K562 (cell line): ENCODE results near the gene DPY30. TPM values are rescaled to one million over a fixed set of nuclear protein-coding genes. Genes with fewer than 3 reads are reported as not detected.

Source experiments
- BRD4 ChIP-seq: fragments of 200-600 bp; sonication (generic); IDR thresholded peaks from 2 replicates; pipeline ENCODE4 v1.6.1; 2017; ENCODE audit warnings: inconsistent platforms
- CEBPB ChIP-seq: fragments of 450-650 bp; IDR thresholded peaks from 2 replicates; pipeline ENCODE4 v1.6.1; 2016; ENCODE audit warnings: missing genetic modification characterization, missing compliant biosample characterization
- DACH1 ChIP-seq: fragments of 450-650 bp; IDR thresholded peaks from 2 replicates; pipeline ENCODE4 v1.6.1; 2018; ENCODE audit not compliant: partially characterized antibody
- DIDO1 ChIP-seq: fragments of 450-650 bp; IDR thresholded peaks from 2 replicates; pipeline ENCODE4 v1.6.1; 2016; ENCODE audit warnings: low read depth, missing biosample characterization, missing genetic modification characterization
- DNMT1 ChIP-seq: fragments of 450-650 bp; IDR thresholded peaks from 2 replicates; pipeline ENCODE4 v1.6.1; 2016; ENCODE audit warnings: antibody characterized with exemption, mild to moderate bottlenecking
- ESRRA ChIP-seq: fragments of 450-650 bp; IDR thresholded peaks from 2 replicates; pipeline ENCODE4 v1.6.1; 2014; ENCODE audit warnings: low read depth, mild to moderate bottlenecking, moderate library complexity, borderline replicate concordance
- FOXA3 ChIP-seq, 2 experiments: fragments of 450-650 bp in 1 of 2; sonication (generic) in 1 of 2; formaldehyde crosslinking; IDR thresholded peaks in 1 of 2; conservative IDR thresholded peaks in 1 of 2; 2 replicates each; pipeline versions ENCODE4 v1.4.0 to v1.8.0; 2020 to 2022; ENCODE audit warnings: mild to moderate bottlenecking in 2 of 2, missing genetic modification reagents in 1 of 2
- FOXP4 ChIP-seq: sonication (generic); formaldehyde crosslinking; IDR thresholded peaks from 2 replicates; pipeline ENCODE4 v1.8.0; 2022; ENCODE audit warnings: mild to moderate bottlenecking, missing genetic modification reagents, borderline replicate concordance
- KAT7 ChIP-seq: sonication (generic); formaldehyde crosslinking; IDR thresholded peaks from 2 replicates; pipeline ENCODE4 v1.8.0; 2022; ENCODE audit warnings: missing genetic modification reagents, mild to moderate bottlenecking, borderline replicate concordance
- L3MBTL2 ChIP-seq: fragments of 450-650 bp; IDR thresholded peaks from 2 replicates; pipeline ENCODE4 v1.6.1; 2016; ENCODE audit warnings: mild to moderate bottlenecking, moderate library complexity
- MEF2A ChIP-seq: IDR thresholded peaks from 2 replicates; pipeline ENCODE4 v1.6.1; 2011; ENCODE audit warnings: low read depth, mild to moderate bottlenecking, low read length, moderate library complexity; ENCODE audit not compliant: control insufficient read depth
- NONO ChIP-seq, 2 experiments: fragments of 200-400 bp in 1 of 2; fragments of 450-650 bp in 1 of 2; formaldehyde crosslinking in 1 of 2; IDR thresholded peaks; 2 replicates each; pipeline ENCODE4 v1.6.1; 2017; ENCODE audit warnings: low read depth in 2 of 2, mild to moderate bottlenecking in 2 of 2, moderate library complexity in 2 of 2, low read length in 1 of 2
- RBFOX2 ChIP-seq: fragments of 200-400 bp; formaldehyde crosslinking; IDR thresholded peaks from 2 replicates; pipeline ENCODE4 v1.6.1; 2017; ENCODE audit warnings: low read depth, mild to moderate bottlenecking, low read length, moderate library complexity
- SRSF1 ChIP-seq: fragments of 200-400 bp; formaldehyde crosslinking; IDR thresholded peaks from 2 replicates; pipeline ENCODE4 v1.6.1; 2017; ENCODE audit warnings: mild to moderate bottlenecking, low read depth, low read length, moderate library complexity
- TCF3 ChIP-seq: sonication (generic); formaldehyde crosslinking; IDR thresholded peaks from 2 replicates; pipeline ENCODE4 v1.4.0; 2020; ENCODE audit warnings: mild to moderate bottlenecking, missing genetic modification reagents
- TGIF2 ChIP-seq: sonication (generic); formaldehyde crosslinking; IDR thresholded peaks from 2 replicates; pipeline ENCODE4 v1.8.1; 2022; ENCODE audit warnings: mild to moderate bottlenecking, missing genetic modification reagents, moderate library complexity
- TRIM25 ChIP-seq: fragments of 450-650 bp; IDR thresholded peaks from 2 replicates; pipeline ENCODE4 v1.7.0; 2016; ENCODE audit warnings: borderline replicate concordance
- USF1 ChIP-seq: sonication (generic); formaldehyde crosslinking; IDR thresholded peaks from 2 replicates; pipeline ENCODE4 v1.9.0; 2022; ENCODE audit warnings: mild to moderate bottlenecking, missing genetic modification reagents
- ZBTB5 ChIP-seq: fragments of 450-650 bp; IDR thresholded peaks from 2 replicates; pipeline ENCODE4 v1.6.1; 2017; ENCODE audit warnings: antibody characterized with exemption
- ZNF165 ChIP-seq: fragments of 250-450 bp; sonication (Bioruptor Pico); IDR thresholded peaks from 2 replicates; pipeline ENCODE4 v1.4.0; 2020; ENCODE audit warnings: borderline replicate concordance
- ZNF282 ChIP-seq: sonication (generic); formaldehyde crosslinking; IDR thresholded peaks from 2 replicates; pipeline ENCODE4 v1.8.1; 2023; ENCODE audit warnings: missing genetic modification reagents
- polyA plus RNA-seq, 8 experiments: library from polyadenylated mRNA; depleted of rRNA in 4 of 8; stranded (reverse) in 5 of 8; unstranded in 3 of 8; fragments of >200 nt; fragmentation: Nextera tagmentation in 2 of 8; fragmentation: Illumina TruSeq in 1 of 8; extraction: Ambion mirVana in 2 of 8; extraction: Trizol in 1 of 8; gene quantifications; 2 replicates each; pipeline versions ENCODE4 v1.2.1 to v1.2.3, GENCODE V29; 2011 to 2014; ENCODE audit warnings: inconsistent platforms in 1 of 8, missing spikeins in 1 of 8
- total RNA-seq, 7 experiments: library from RNA; depleted of rRNA in 6 of 7; stranded (reverse); fragments of >200 nt in 6 of 7; fragmentation: Illumina TruSeq in 2 of 7; extraction: Trizol in 2 of 7; gene quantifications; 2 replicates each; pipeline versions ENCODE4 v1.2.1 to v1.2.3, GENCODE V29; 2011 to 2021; ENCODE audit warnings: low replicate concordance in 1 of 7

The DPY30 gene
- total and polyA plus RNA-seq, 9 of the 15 experiments (the other 6 are each of a cell fraction or from before 2014, with no cell fraction given), result 64.6 to 402 (median 116) TPM

GRCh38 chr2:32010670-32011484, 28.7 kb downstream of the DPY30 start, which contains the start of gene MEMO1 (continued):
- peak; percentile 83; the same call in 1 of the 2 replicates for TF ChIP-seq ZBTB5
- TF ChIP-seq DIDO1 (tag), result no peak
- peak; percentile 88 for TF ChIP-seq L3MBTL2
- TF ChIP-seq USF1 (CRISPR knock-in tag), result no peak
- TF ChIP-seq ZNF282 (CRISPR knock-in tag), result no peak
- peak; percentile 84 for TF ChIP-seq BRD4
- no peak for TF ChIP-seq SRSF1
- peak; percentile 90; the same call in 1 of the 2 replicates for TF ChIP-seq KAT7
- TF ChIP-seq RBFOX2, result peak; percentile 88
- peak; percentile 89; the same call in 1 of the 2 replicates for TF ChIP-seq DNMT1
- no peak for TF ChIP-seq TCF3 (CRISPR knock-in tag)
- peak in 1 of 2 experiments; percentile 74; a peak in 1 of 4 replicates for TF ChIP-seq FOXA3 (CRISPR knock-in tag; conservative IDR thresholded peaks at IDR 0.05 in 1 of 2, IDR thresholded peaks at IDR 0.05 in 1 of 2)
- no peak for TF ChIP-seq CEBPB
- TF ChIP-seq TGIF2, result no peak; the same call in 1 of the 2 replicates
- TF ChIP-seq NONO (IDR thresholded peaks at IDR 0.05; ENCODE audit: low read depth in 2 of 2, low read length in 1 of 2), result peak in 1 of 2 experiments; percentile 88; a peak in 1 of 4 replicates
- peak; percentile 67 for TF ChIP-seq DACH1
- no peak for TF ChIP-seq ZNF165 (CRISPR knock-in tag)
- TF ChIP-seq ESRRA, result peak; percentile 77; the same call in 1 of the 2 replicates
- no peak for TF ChIP-seq TRIM25
- no peak for TF ChIP-seq MEF2A
- TF ChIP-seq FOXP4 (CRISPR knock-in tag), result peak; percentile 89
